Coronary artery (tissue), 2 donors: Measurements from ENCODE around the gene VRTN.

ENCODE experiments used
- DNase-seq: peaks from one replicate; pipeline ENCODE4 v3.0.0-alpha.2; 2017; ENCODE audit warnings: low spot score
- H3K27ac ChIP-seq, 2 donors: fragments of 200-600 bp; sonication (generic); one replicate each; pipeline ENCODE4 v1.5.1; 2016 to 2019
- H3K4me3 ChIP-seq: fragments of 200-600 bp; sonication (generic); 2 replicates; pipeline ENCODE4 v1.5.1; 2016; ENCODE audit warnings: mild to moderate bottlenecking, moderate library complexity
- CTCF ChIP-seq: fragments of 200-600 bp; sonication (generic); IDR thresholded peaks from one replicate; pipeline ENCODE4 v1.5.1; 2019; ENCODE audit warnings: antibody characterized with exemption

Gene VRTN

GRCh38 chr14:74360163-74360562 lies 11.9 kb downstream of the VRTN start:
- no peak for DNase-seq
- TF ChIP-seq CTCF = no peak

GRCh38 chr14:74362361-74362915 lies 14.2 kb downstream of the VRTN start:
- Histone ChIP-seq H3K4me3 (no peak overlapping the region), H3K27ac (no peak overlapping the region)
- peak; percentile 78 for TF ChIP-seq CTCF
- DNase-seq = no peak

More at GRCh38 chr14:74360163-74360562, 11.9 kb downstream of the VRTN start:
- Histone ChIP-seq H3K4me3 (no peak overlapping the region), H3K27ac (no peak overlapping the region)

- Histone ChIP-seq H3K27ac (no peak overlapping the region), H3K4me3 (no peak overlapping the region)
- no peak for TF ChIP-seq CTCF
- DNase-seq = no peak
Measured at GRCh38 chr14:74364271-74364880, 16.1 kb downstream of the VRTN start.

- no peak for DNase-seq
- Histone ChIP-seq H3K4me3 (no peak overlapping the region), H3K27ac (no peak overlapping the region)
- no peak for TF ChIP-seq CTCF
Measured at GRCh38 chr14:74368026-74368425, 19.8 kb downstream of the VRTN start.

GRCh38 chr14:74368441-74368840 lies 20.2 kb downstream of the VRTN start:
- no peak for DNase-seq
- Histone ChIP-seq H3K4me3 (no peak overlapping the region), H3K27ac (no peak overlapping the region)
- TF ChIP-seq CTCF = no peak

- no peak for DNase-seq
- H3K27ac ChIP-seq = no peak overlapping the region
- H3K4me3 ChIP-seq = no peak overlapping the region
- TF ChIP-seq CTCF = no peak
Measured at GRCh38 chr14:74377976-74378690, 29.9 kb downstream of the VRTN start.

GRCh38 chr14:74380172-74380571 lies 31.9 kb downstream of the VRTN start:
- no peak overlapping the region for H3K27ac ChIP-seq
- H3K4me3 ChIP-seq = no peak overlapping the region
- no peak for TF ChIP-seq CTCF
- no peak for DNase-seq
